AG04449 (cell line): ENCODE measurements around the gene DIPK1A.

Experiments used
- CTCF ChIA-PET: fragments of 350-600 bp; formaldehyde crosslinking; extraction: SDS; loops from one replicate; lab custom pipeline; 2021; ENCODE audit warnings: antibody characterized with exemption; lab: Yijun Ruan, JAX
- POLR2A ChIA-PET: fragments of 400-600, 350-600 bp; formaldehyde crosslinking; extraction: SDS; loops from one replicate; lab custom pipeline; 2020; ENCODE audit warnings: antibody characterized with exemption, inconsistent platforms; lab: Yijun Ruan, JAX
- DNase-seq: peaks from one replicate; pipeline ENCODE4 v3.0.0-alpha.2; 2010; ENCODE audit warnings: low read depth, low spot score
- H3K4me3 ChIP-seq: 2 replicates; pipeline ENCODE4 v1.5.1; 2011; ENCODE audit warnings: low read depth, mild to moderate bottlenecking, control low read depth, low read length
- CTCF ChIP-seq: IDR thresholded peaks from one replicate; pipeline ENCODE4 v1.5.1; 2011; ENCODE audit warnings: mild to moderate bottlenecking, moderate library complexity, low read length, control low read depth, inconsistent platforms; ENCODE audit not compliant: insufficient read depth; ENCODE audit errors: missing control alignments

DIPK1A gene

GRCh38 chr1:92913093-92913819 is 48.0 kb downstream of the DIPK1A start:
- H3K4me3 ChIP-seq = no peak overlapping the region
- no peak for DNase-seq
- ChIA-PET POLR2A (interaction anchor here (0.6 kb wide), 1 partner anchor 166 kb away, joined by 3 read pairs; no protein-coding TSS in a partner anchor), CTCF (interaction anchor here (0.7 to 1.3 kb wide), 4 partner anchors 36 to 81 kb away, joined by 3 to 5 read pairs (median 4); no protein-coding TSS in a partner anchor)
- no peak for TF ChIP-seq CTCF

GRCh38 chr1:92910081-92910480 is 51.2 kb downstream of the DIPK1A start:
- no peak for DNase-seq
- CTCF ChIA-PET = interaction anchor here (1.4 kb wide), 1 partner anchor 50 kb away, joined by 5 read pairs; no protein-coding TSS in a partner anchor

GRCh38 chr1:92909321-92909720 is 51.9 kb downstream of the DIPK1A start:
- ChIA-PET CTCF (interaction anchor here (1.4 kb wide), 1 partner anchor 50 kb away, joined by 5 read pairs; no protein-coding TSS in a partner anchor), POLR2A (no interaction called here)
- DNase-seq = peak; percentile 61
- H3K4me3 ChIP-seq = no peak overlapping the region
- TF ChIP-seq CTCF = no peak

More at GRCh38 chr1:92910081-92910480, 51.2 kb downstream of the DIPK1A start:
- POLR2A ChIA-PET = no interaction called here
- TF ChIP-seq CTCF = no peak
- H3K4me3 ChIP-seq = no peak overlapping the region

- POLR2A ChIA-PET = no interaction called here
- DNase-seq = no peak
- no peak for TF ChIP-seq CTCF
- no peak overlapping the region for H3K4me3 ChIP-seq
- CTCF ChIA-PET = interaction anchor here (0.9 to 1.4 kb wide), 3 partner anchors 49 to 86 kb away, joined by 3 to 5 read pairs (median 4); no protein-coding TSS in a partner anchor
Measured at GRCh38 chr1:92907949-92908684, 53.1 kb downstream of the DIPK1A start.

GRCh38 chr1:92903765-92904164 is 57.5 kb downstream of the DIPK1A start:
- DNase-seq = no peak
- POLR2A ChIA-PET = no interaction called here
- H3K4me3 ChIP-seq = no peak overlapping the region
- CTCF ChIA-PET = interaction anchor here (0.7 to 1.7 kb wide), 4 partner anchors 22 to 65 kb away, joined by 3 to 5 read pairs (median 4); no protein-coding TSS in a partner anchor
- no peak for TF ChIP-seq CTCF

- no peak overlapping the region for H3K4me3 ChIP-seq
- no peak for DNase-seq
- ChIA-PET CTCF (interaction anchor here (1.0 to 2.4 kb wide), 3 partner anchors 16 to 92 kb away, joined by 3 to 11 read pairs (median 5); no protein-coding TSS in a partner anchor), POLR2A (no interaction called here)
- TF ChIP-seq CTCF = no peak
Measured at GRCh38 chr1:92902406-92902744, 58.9 kb downstream of the DIPK1A start.
